OCI-LY1 (cell line): ENCODE measurements around the gene SLC35F5.

ENCODE experiments used
- H2AFZ ChIP-seq: fragments of 200-600 bp; sonication (generic), shearing (Covaris generic); 2 replicates; pipeline ENCODE4 v1.6.0; 2014; ENCODE audit warnings: antibody characterized with exemption, mild to moderate bottlenecking, low read length
- H3F3A ChIP-seq: fragments of 200-600 bp; sonication (generic), shearing (Covaris generic); 2 replicates; pipeline ENCODE4 v1.6.0; 2014; ENCODE audit warnings: mild to moderate bottlenecking, antibody characterized with exemption, low read length, moderate library complexity; ENCODE audit not compliant: insufficient read depth
- H3K27ac ChIP-seq: fragments of 200-600 bp; sonication (generic); 2 replicates; pipeline ENCODE4 v1.5.1; 2014; ENCODE audit warnings: low read length, mixed run types, mild to moderate bottlenecking, low read depth; ENCODE audit not compliant: poor library complexity, severe bottlenecking
- H3K27me3 ChIP-seq: fragments of 200-600 bp; sonication (generic); 2 replicates; pipeline ENCODE4 v1.6.0; 2014; ENCODE audit warnings: antibody characterized with exemption, mild to moderate bottlenecking, low read length, moderate library complexity; ENCODE audit not compliant: insufficient read depth
- H3K36me3 ChIP-seq: fragments of 200-600 bp; sonication (generic); 2 replicates; pipeline ENCODE4 v1.6.1; 2014; ENCODE audit warnings: mild to moderate bottlenecking, antibody characterized with exemption, low read length, moderate library complexity, mixed read lengths; ENCODE audit not compliant: insufficient read depth
- H3K4me1 ChIP-seq: fragments of 200-600 bp; sonication (generic); 2 replicates; pipeline ENCODE4 v1.5.1; 2014; ENCODE audit warnings: mild to moderate bottlenecking, low read length, moderate library complexity; ENCODE audit not compliant: insufficient read depth, severe bottlenecking
- H3K4me2 ChIP-seq: fragments of 200-600 bp; sonication (generic), shearing (Covaris generic); 2 replicates; pipeline ENCODE4 v1.6.1; 2014; ENCODE audit warnings: low read length
- H3K4me3 ChIP-seq: fragments of 200-600 bp; sonication (generic); 2 replicates; pipeline ENCODE4 v1.5.1; 2014; ENCODE audit warnings: low read length, low read depth, mild to moderate bottlenecking, mixed read lengths; ENCODE audit not compliant: poor library complexity, severe bottlenecking
- H3K79me2 ChIP-seq: fragments of 200-600 bp; shearing (Covaris generic); 2 replicates; pipeline ENCODE4 v1.6.1; 2016; ENCODE audit warnings: mixed run types, low read length, mixed read lengths; ENCODE audit not compliant: insufficient read depth
- H3K9ac ChIP-seq: fragments of 200-600 bp; sonication (generic), shearing (Covaris generic); 2 replicates; pipeline ENCODE4 v1.6.1; 2014; ENCODE audit warnings: mild to moderate bottlenecking, low read length, mixed read lengths
- H3K9me2 ChIP-seq: fragments of 200-600 bp; sonication (generic), shearing (Covaris generic); 2 replicates; pipeline ENCODE4 v1.6.1; 2014; ENCODE audit warnings: low read depth, mild to moderate bottlenecking, low read length, mixed read lengths
- H3K9me3 ChIP-seq: fragments of 200-600 bp; shearing (Covaris generic); 2 replicates; pipeline ENCODE4 v1.6.1; 2014; ENCODE audit warnings: low read length, mixed read lengths
- H4K20me1 ChIP-seq: fragments of 200-600 bp; sonication (generic), shearing (Covaris generic); 2 replicates; pipeline ENCODE4 v1.6.0; 2016; ENCODE audit warnings: mild to moderate bottlenecking, low read length; ENCODE audit not compliant: insufficient read depth
- EZH2 ChIP-seq: fragments of 200-600 bp; sonication (generic), shearing (Covaris generic); IDR thresholded peaks from 2 replicates; pipeline ENCODE4 v1.8.0; 2017; ENCODE audit warnings: borderline replicate concordance, mixed run types, mild to moderate bottlenecking, antibody characterized with exemption, low read length, moderate library complexity, mixed read lengths
- TF ChIP-seq, protein P1 (sequence below): fragments of 200-600 bp; sonication (generic), shearing (Covaris generic); IDR thresholded peaks from 2 replicates; pipeline ENCODE4 v1.5.1; 2017; ENCODE audit warnings: mild to moderate bottlenecking, antibody characterized with exemption, low read length, moderate library complexity, mixed read lengths

SLC35F5 gene

DNA sequence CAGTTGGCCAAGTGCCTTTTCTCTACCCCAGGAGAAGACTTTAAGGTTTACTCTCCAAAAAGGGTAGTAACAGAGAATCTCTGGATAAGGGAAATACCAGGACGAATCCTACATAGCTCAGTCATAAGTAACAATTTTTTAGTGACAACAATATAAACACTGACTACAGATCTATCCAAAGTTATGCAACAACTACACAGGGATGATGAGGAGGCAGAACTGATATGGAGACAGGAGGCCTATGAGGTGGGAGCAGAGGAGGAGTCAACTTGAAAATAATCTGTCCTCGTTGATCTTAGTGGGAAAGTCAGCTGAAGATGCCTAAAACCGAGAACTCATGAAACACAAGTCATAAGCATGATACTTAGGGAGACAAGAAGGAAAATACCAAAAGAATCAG is 40.2 kb downstream of the SLC35F5 start:
- H2AFZ ChIP-seq = no peak overlapping the region
- no peaks in the 10 kb centered on the region for H3K9me2 ChIP-seq
- no peaks in the 10 kb centered on the region for H3F3A ChIP-seq
- no peak overlapping the region for H3K4me3 ChIP-seq
- TF ChIP-seq, protein P1, sequence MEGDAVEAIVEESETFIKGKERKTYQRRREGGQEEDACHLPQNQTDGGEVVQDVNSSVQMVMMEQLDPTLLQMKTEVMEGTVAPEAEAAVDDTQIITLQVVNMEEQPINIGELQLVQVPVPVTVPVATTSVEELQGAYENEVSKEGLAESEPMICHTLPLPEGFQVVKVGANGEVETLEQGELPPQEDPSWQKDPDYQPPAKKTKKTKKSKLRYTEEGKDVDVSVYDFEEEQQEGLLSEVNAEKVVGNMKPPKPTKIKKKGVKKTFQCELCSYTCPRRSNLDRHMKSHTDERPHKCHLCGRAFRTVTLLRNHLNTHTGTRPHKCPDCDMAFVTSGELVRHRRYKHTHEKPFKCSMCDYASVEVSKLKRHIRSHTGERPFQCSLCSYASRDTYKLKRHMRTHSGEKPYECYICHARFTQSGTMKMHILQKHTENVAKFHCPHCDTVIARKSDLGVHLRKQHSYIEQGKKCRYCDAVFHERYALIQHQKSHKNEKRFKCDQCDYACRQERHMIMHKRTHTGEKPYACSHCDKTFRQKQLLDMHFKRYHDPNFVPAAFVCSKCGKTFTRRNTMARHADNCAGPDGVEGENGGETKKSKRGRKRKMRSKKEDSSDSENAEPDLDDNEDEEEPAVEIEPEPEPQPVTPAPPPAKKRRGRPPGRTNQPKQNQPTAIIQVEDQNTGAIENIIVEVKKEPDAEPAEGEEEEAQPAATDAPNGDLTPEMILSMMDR = no peak
- no peak for TF ChIP-seq EZH2
- no peaks in the 10 kb centered on the region for H3K27me3 ChIP-seq
- H3K27ac ChIP-seq = no peak overlapping the region
- H3K79me2 ChIP-seq = no peaks in the 10 kb centered on the region
- peaks cover 65% of the 10 kb centered on the region for H3K36me3 ChIP-seq
- no peaks in the 10 kb centered on the region for H4K20me1 ChIP-seq
- no peaks in the 10 kb centered on the region for H3K4me1 ChIP-seq
- H3K9me3 ChIP-seq = no peaks in the 10 kb centered on the region
- H3K9ac ChIP-seq = no peak overlapping the region
- H3K4me2 ChIP-seq = no peak overlapping the region

DNA sequence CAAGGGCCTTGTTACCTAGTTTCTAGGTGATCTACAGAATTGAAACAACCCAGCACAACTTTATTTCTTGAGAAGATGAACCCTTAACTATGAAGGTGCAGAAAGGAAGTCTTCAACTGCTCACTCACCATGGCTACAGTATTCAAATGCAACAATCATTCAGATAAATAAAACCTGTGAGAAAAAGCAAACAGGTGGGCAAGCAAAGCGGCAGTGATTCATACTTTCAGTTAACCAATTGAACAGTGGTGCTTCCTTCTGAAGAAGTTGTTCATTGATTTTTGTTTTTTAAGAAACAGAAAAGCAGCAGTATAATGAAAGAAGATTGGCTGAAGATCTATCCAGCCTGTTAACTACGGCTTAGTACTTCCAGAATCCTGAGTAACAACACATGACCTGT is 43.5 kb downstream of the SLC35F5 start:
- no peaks in the 10 kb centered on the region for H3F3A ChIP-seq
- H3K4me3 ChIP-seq = no peak overlapping the region
- no peaks in the 10 kb centered on the region for H4K20me1 ChIP-seq
- H3K79me2 ChIP-seq = no peaks in the 10 kb centered on the region
- H3K9ac ChIP-seq = no peak overlapping the region
- no peaks in the 10 kb centered on the region for H3K4me1 ChIP-seq
- H3K9me2 ChIP-seq = no peaks in the 10 kb centered on the region
- H3K27ac ChIP-seq = no peak overlapping the region
- H3K9me3 ChIP-seq = no peaks in the 10 kb centered on the region
- no peak for TF ChIP-seq EZH2
- TF ChIP-seq, protein P1 = no peak
- peaks cover 50% of the 10 kb centered on the region for H3K36me3 ChIP-seq
- H3K4me2 ChIP-seq = no peak overlapping the region
- H2AFZ ChIP-seq = no peak overlapping the region
- no peaks in the 10 kb centered on the region for H3K27me3 ChIP-seq

DNA sequence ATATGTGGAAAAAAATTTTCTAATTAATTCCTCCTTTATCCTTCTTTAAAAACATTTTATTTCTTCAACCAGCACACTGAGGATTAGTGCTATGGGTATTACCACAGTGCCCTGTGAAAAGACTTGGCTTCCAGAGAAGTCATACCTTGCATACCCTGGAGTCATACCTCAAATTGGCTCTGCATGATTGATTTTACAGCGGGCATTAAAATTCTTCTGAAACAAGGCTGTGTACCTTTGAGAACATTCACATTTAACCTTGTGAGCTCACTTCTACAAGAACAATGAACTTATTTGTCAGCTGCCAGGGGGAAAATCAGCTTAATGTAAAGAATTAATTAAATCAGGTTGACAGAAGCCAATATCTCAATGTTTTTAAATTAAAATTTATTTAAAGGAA is 44.6 kb downstream of the SLC35F5 start:
- H3K9ac ChIP-seq = no peak overlapping the region
- no peak overlapping the region for H3K4me3 ChIP-seq
- no peaks in the 10 kb centered on the region for H3K9me3 ChIP-seq
- TF ChIP-seq, protein P1 = no peak
- no peak for TF ChIP-seq EZH2
- H3K4me1 ChIP-seq = no peaks in the 10 kb centered on the region
- H3K4me2 ChIP-seq = no peak overlapping the region
- peaks cover 41% of the 10 kb centered on the region for H3K36me3 ChIP-seq
- no peak overlapping the region for H2AFZ ChIP-seq
- no peaks in the 10 kb centered on the region for H3K9me2 ChIP-seq
- no peaks in the 10 kb centered on the region for H4K20me1 ChIP-seq
- H3K27me3 ChIP-seq = no peaks in the 10 kb centered on the region
- H3K27ac ChIP-seq = no peak overlapping the region
- H3K79me2 ChIP-seq = no peaks in the 10 kb centered on the region
- no peaks in the 10 kb centered on the region for H3F3A ChIP-seq
